ENCODE results near the gene PPP1R12A.

The PPP1R12A gene

GRCh38 chr12:79766705-79767464, 168.0 kb downstream of the PPP1R12A start:
- DNase-seq (ENCODE audit: low read depth) = no peak

- no peak for DNase-seq (ENCODE audit: low read depth)
Measured at GRCh38 chr12:79765157-79765556, 169.7 kb downstream of the PPP1R12A start.

- DNase-seq (ENCODE audit: low read depth) = no peak
Measured at GRCh38 chr12:79764641-79765040, 170.3 kb downstream of the PPP1R12A start.

GRCh38 chr12:79763766-79764452, 171.0 kb downstream of the PPP1R12A start:
- no peak for DNase-seq (ENCODE audit: low read depth)

- no peak for DNase-seq (ENCODE audit: low read depth)
Measured at GRCh38 chr12:79761341-79761740, 173.6 kb downstream of the PPP1R12A start.

- DNase-seq (ENCODE audit: low read depth) = no peak
Measured at GRCh38 chr12:79747274-79747673, 187.6 kb downstream of the PPP1R12A start.

- DNase-seq (ENCODE audit: low read depth) = peak; percentile 64
Measured at GRCh38 chr12:79737875-79738718, 196.8 kb downstream of the PPP1R12A start.

- DNase-seq (ENCODE audit: low read depth) = no peak
Measured at GRCh38 chr12:79732638-79733037, 202.3 kb downstream of the PPP1R12A start.

- DNase-seq (ENCODE audit: low read depth) = peak; percentile 42
Measured at GRCh38 chr12:79725987-79726386, 208.9 kb downstream of the PPP1R12A start.

All from HS-27A (cell line).